ENCODE data around the gene PLCL1.

Gene PLCL1

DNA sequence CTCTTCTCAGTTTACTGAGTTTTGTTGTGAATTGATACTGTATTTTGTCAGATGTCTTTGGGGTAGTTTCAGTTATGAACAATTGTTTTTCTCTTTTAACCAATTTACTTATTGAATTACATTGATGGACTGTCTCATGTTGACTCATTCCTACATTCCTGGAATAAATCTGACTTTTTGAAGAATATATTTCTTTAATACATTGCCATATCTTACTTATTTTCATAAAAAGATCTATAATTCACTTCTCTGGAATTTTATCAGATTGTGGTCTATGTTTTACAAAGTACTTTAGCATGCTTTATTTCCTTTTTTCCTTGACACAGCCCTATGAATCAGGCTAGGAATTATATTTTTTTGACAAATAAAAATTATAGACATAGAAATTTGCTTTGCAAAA is 268.3 kb downstream of the PLCL1 start:
- no peaks in the 10 kb centered on the region for H3K27me3 ChIP-seq (ENCODE audit: low read depth, low read length)

DNA sequence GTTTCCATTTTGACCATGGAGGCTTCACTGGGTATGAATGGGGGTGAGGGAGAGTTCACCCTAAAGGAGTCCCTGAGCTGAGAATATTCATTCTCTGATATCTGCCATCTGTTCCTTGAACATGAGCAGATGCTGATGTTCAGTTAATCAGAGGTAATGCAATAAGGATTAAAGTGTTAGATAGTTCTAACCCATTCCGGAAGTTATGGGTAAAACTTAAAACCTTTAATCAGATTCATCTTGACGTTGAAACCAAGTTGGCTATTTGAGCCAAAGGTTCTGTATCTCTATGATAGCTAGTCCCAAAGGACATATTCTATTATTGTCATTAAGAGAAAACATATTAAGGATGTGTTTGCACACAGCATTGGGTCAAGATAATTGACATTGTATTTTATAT is 268.9 kb downstream of the PLCL1 start:
- no peaks in the 10 kb centered on the region for H3K27me3 ChIP-seq (ENCODE audit: low read depth, low read length)
- no peaks in the 10 kb centered on the region for H3K36me3 ChIP-seq (ENCODE audit: control insufficient read depth in 1 of 2, insufficient read depth in 2 of 2, low read length in 2 of 2)
- H3K4me1 ChIP-seq (ENCODE audit: control insufficient read depth in 1 of 2, insufficient read depth in 2 of 2, low read length in 2 of 2), result no peaks in the 10 kb centered on the region
- H3K9me3 ChIP-seq (ENCODE audit: control insufficient read depth in 1 of 2, low read length in 2 of 2), result no peaks in the 10 kb centered on the region
- no peak overlapping the region for H3K4me3 ChIP-seq (ENCODE audit: low read depth in 1 of 2, low read length in 2 of 2)
- no peak overlapping the region for H3K27ac ChIP-seq (ENCODE audit: low read length)

More for the DNA sequence above, 268.3 kb downstream of the PLCL1 start:
- Histone ChIP-seq H3K4me1 (ENCODE audit: control insufficient read depth in 1 of 2, insufficient read depth in 2 of 2, low read length in 2 of 2) (no peaks in the 10 kb centered on the region), H3K27ac (ENCODE audit: low read length) (no peak overlapping the region), H3K4me3 (ENCODE audit: low read depth in 1 of 2, low read length in 2 of 2) (no peak overlapping the region), H3K36me3 (ENCODE audit: control insufficient read depth in 1 of 2, insufficient read depth in 2 of 2, low read length in 2 of 2) (no peaks in the 10 kb centered on the region), H3K9me3 (ENCODE audit: control insufficient read depth in 1 of 2, low read length in 2 of 2) (no peaks in the 10 kb centered on the region)

DNA sequence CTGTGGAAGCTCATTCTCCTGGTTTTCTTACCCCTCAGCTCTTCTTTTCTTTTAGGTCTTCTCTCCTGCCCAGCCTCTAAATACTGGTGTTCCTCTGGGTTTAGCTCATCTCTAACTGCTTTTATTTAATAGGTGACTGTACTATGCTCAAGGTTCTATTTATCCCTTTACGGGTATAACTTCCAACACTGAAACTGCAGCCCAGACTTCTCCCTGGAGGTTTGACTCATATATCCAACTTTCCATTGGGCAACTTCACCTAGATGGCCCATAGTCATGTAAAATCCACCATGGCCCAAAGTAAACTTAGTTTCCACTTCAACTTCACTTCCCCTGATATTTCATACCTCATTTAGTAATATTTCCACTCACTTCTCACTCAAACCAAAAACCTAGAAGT is 273.1 kb downstream of the PLCL1 start:
- H3K4me1 ChIP-seq (ENCODE audit: control insufficient read depth in 1 of 2, insufficient read depth in 2 of 2, low read length in 2 of 2), result no peaks in the 10 kb centered on the region

DNA sequence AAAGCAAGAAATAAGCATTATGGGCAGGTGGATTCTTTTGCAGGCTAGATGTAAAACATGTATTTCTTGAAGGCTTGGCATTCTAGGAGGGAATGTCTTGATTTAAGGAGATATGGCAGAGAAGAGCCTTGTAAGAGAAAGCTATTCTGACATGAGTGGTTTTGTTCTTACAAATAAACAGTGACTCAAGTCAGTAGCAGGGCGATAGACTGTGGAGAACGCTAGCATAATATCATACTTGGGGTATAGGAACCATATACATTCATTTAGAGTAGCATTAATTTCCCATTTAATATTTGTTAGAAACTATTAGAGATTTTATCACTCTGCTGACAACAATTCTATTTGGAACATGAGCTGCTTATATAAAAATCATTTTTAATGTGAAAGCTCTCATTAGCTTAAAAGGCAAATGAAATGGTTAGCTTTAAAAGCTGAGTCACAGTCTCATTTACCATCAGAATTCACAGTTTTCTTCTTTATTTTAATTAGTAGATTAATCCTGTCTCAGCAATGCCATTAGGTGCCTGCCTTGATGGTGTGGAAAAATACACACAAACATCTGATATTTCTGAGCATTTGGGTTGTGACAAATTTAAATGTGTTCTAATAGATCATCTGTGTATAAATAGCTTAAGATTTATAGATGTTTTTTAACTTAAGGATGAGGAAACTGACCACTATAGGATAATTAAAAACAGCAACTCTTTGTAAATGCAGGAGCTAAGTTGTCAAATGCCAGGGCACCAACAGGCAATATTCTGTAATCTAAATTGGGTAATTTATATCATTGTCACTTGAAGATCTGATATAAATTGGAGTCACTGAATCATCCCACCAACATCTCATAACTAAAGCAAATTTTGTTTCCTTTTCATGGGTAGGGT is 276.7 kb downstream of the PLCL1 start:
- H3K36me3 ChIP-seq (ENCODE audit: control insufficient read depth in 1 of 2, insufficient read depth in 2 of 2, low read length in 2 of 2), result peaks cover 0 to 8% of the 10 kb centered on the region in 2 donors
- H3K4me3 ChIP-seq (ENCODE audit: low read depth in 1 of 2, low read length in 2 of 2), result no peak overlapping the region
- H3K27ac ChIP-seq (ENCODE audit: low read length), result no peak overlapping the region
- no peaks in the 10 kb centered on the region for H3K27me3 ChIP-seq (ENCODE audit: low read depth, low read length)
- no peaks in the 10 kb centered on the region for H3K4me1 ChIP-seq (ENCODE audit: control insufficient read depth in 1 of 2, insufficient read depth in 2 of 2, low read length in 2 of 2)
- H3K9me3 ChIP-seq (ENCODE audit: control insufficient read depth in 1 of 2, low read length in 2 of 2), result no peaks in the 10 kb centered on the region

More for the DNA sequence above, 273.1 kb downstream of the PLCL1 start:
- Histone ChIP-seq H3K4me3 (ENCODE audit: low read depth in 1 of 2, low read length in 2 of 2) (no peak overlapping the region), H3K27ac (ENCODE audit: low read length) (no peak overlapping the region), H3K9me3 (ENCODE audit: control insufficient read depth in 1 of 2, low read length in 2 of 2) (no peaks in the 10 kb centered on the region), H3K36me3 (ENCODE audit: control insufficient read depth in 1 of 2, insufficient read depth in 2 of 2, low read length in 2 of 2) (no peaks in the 10 kb centered on the region), H3K27me3 (ENCODE audit: low read depth, low read length) (no peaks in the 10 kb centered on the region)

DNA sequence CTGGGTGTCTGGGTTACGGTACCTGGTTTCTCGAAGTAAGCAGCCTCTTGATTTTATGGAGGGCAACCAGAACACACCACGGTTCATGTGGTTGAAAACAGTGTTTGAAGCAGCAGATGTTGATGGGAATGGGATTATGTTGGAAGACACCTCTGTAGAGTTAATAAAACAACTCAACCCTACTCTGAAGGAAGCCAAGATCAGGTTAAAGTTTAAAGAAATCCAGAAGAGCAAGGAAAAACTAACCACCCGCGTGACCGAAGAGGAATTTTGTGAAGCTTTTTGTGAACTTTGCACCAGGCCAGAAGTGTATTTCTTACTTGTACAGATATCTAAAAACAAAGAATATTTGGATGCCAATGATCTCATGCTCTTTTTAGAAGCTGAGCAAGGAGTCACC is 279.8 kb downstream of the PLCL1 start:
- peaks cover 0 to 8% of the 10 kb centered on the region in 2 donors for H3K36me3 ChIP-seq (ENCODE audit: control insufficient read depth in 1 of 2, insufficient read depth in 2 of 2, low read length in 2 of 2)
- no peaks in the 10 kb centered on the region for H3K27me3 ChIP-seq (ENCODE audit: low read depth, low read length)
- no peak overlapping the region for H3K27ac ChIP-seq (ENCODE audit: low read length)
- H3K9me3 ChIP-seq (ENCODE audit: control insufficient read depth in 1 of 2, low read length in 2 of 2), result no peaks in the 10 kb centered on the region
- H3K4me3 ChIP-seq (ENCODE audit: low read depth in 1 of 2, low read length in 2 of 2), result no peak overlapping the region
- no peaks in the 10 kb centered on the region for H3K4me1 ChIP-seq (ENCODE audit: control insufficient read depth in 1 of 2, insufficient read depth in 2 of 2, low read length in 2 of 2)

DNA sequence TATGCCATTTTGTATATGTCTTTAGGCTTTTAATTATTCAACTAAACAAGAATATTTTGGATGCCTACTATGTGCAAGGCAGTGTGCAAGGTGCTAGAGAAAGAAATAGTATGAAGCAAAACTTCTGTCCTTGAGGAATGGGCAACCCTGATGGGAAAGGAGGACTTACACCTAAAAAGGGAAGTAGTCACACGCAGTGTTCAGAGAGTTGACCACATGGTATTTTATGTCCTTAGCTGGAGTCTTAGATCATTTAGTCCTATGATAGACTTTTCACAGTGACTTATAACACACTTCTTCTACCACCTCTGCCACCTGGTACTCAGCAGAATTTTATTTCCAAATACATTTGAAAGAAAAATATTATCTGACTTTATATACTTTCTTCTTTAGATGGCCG is 291.6 kb downstream of the PLCL1 start:
- Histone ChIP-seq H3K27ac (ENCODE audit: low read length) (no peak overlapping the region), H3K4me1 (ENCODE audit: control insufficient read depth in 1 of 2, insufficient read depth in 2 of 2, low read length in 2 of 2) (no peaks in the 10 kb centered on the region), H3K4me3 (ENCODE audit: low read depth in 1 of 2, low read length in 2 of 2) (no peak overlapping the region), H3K9me3 (ENCODE audit: control insufficient read depth in 1 of 2, low read length in 2 of 2) (no peaks in the 10 kb centered on the region), H3K36me3 (ENCODE audit: control insufficient read depth in 1 of 2, insufficient read depth in 2 of 2, low read length in 2 of 2) (no peaks in the 10 kb centered on the region), H3K27me3 (ENCODE audit: low read depth, low read length) (no peaks in the 10 kb centered on the region)

DNA sequence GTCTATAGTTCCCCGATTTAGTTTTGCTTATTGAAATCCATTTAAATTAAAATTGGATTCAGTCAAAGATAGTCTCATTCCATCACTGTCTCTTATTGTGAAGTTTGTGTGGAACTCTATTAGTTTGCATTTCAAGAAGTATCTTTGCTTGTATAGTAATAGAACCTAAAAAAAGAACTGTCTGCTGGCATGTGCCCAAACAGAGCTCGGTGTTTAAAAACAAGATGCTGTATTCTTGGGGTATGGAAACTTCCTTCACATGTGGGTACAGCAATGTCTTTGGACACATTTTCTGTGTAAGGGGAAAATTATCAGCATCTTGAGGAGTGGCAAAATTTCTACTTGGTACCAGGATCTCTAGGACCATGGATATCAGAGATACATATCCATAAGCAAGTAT is 292.6 kb downstream of the PLCL1 start:
- H3K36me3 ChIP-seq (ENCODE audit: control insufficient read depth in 1 of 2, insufficient read depth in 2 of 2, low read length in 2 of 2), result no peaks in the 10 kb centered on the region
- H3K4me3 ChIP-seq (ENCODE audit: low read depth in 1 of 2, low read length in 2 of 2), result no peak overlapping the region
- H3K9me3 ChIP-seq (ENCODE audit: control insufficient read depth in 1 of 2, low read length in 2 of 2), result no peaks in the 10 kb centered on the region
- H3K27ac ChIP-seq (ENCODE audit: low read length), result no peak overlapping the region
- H3K27me3 ChIP-seq (ENCODE audit: low read depth, low read length), result no peaks in the 10 kb centered on the region
- no peaks in the 10 kb centered on the region for H3K4me1 ChIP-seq (ENCODE audit: control insufficient read depth in 1 of 2, insufficient read depth in 2 of 2, low read length in 2 of 2)

DNA sequence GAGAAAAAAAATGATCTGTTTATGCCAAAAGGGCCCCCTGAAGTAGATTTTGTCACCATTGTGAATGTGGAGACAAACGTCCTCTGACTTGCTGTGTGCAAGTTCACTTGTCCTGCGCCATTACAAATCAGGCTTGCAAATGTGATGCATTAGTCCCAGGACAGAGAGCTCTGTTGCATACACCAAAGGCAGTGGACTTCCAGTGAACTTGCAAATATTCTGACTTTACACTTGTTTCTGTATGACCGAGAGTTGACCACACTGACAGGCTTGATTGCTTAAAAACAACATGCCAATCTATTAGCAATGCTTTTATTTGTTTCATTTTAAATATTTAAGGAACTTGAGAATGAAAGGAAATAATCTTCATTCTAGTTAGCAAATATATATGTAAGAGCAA is 293.2 kb downstream of the PLCL1 start:
- Histone ChIP-seq H3K36me3 (ENCODE audit: control insufficient read depth in 1 of 2, insufficient read depth in 2 of 2, low read length in 2 of 2) (no peaks in the 10 kb centered on the region), H3K4me1 (ENCODE audit: control insufficient read depth in 1 of 2, insufficient read depth in 2 of 2, low read length in 2 of 2) (peaks cover 0 to 3% of the 10 kb centered on the region in 2 donors), H3K27ac (ENCODE audit: low read length) (no peak overlapping the region), H3K4me3 (ENCODE audit: low read depth in 1 of 2, low read length in 2 of 2) (no peak overlapping the region), H3K27me3 (ENCODE audit: low read depth, low read length) (no peaks in the 10 kb centered on the region), H3K9me3 (ENCODE audit: control insufficient read depth in 1 of 2, low read length in 2 of 2) (no peaks in the 10 kb centered on the region)

DNA sequence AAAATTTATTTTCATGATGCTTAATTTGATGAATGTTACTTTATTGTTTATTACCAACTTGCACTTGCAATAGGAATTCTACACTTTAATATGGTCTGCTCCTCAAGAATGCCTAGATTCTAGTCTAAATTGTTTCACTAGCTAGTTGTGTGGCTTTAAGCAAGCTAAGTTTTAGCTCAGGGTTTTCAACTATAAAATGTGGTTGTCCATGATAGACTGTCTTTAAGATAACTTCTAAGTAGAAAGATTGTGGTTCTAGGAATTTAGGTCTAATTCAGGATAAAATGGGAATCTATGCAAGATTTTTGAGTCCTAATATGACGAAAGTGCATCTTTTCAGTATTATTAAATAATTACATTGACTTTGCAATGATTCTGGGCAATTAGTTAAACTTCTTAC is 294.0 kb downstream of the PLCL1 start:
- no peaks in the 10 kb centered on the region for H3K27me3 ChIP-seq (ENCODE audit: low read depth, low read length)
- H3K4me3 ChIP-seq (ENCODE audit: low read depth in 1 of 2, low read length in 2 of 2), result no peak overlapping the region
- H3K9me3 ChIP-seq (ENCODE audit: control insufficient read depth in 1 of 2, low read length in 2 of 2), result no peaks in the 10 kb centered on the region
- peaks cover 0 to 5% of the 10 kb centered on the region in 2 donors for H3K4me1 ChIP-seq (ENCODE audit: control insufficient read depth in 1 of 2, insufficient read depth in 2 of 2, low read length in 2 of 2)
- no peaks in the 10 kb centered on the region for H3K36me3 ChIP-seq (ENCODE audit: control insufficient read depth in 1 of 2, insufficient read depth in 2 of 2, low read length in 2 of 2)
- no peak overlapping the region for H3K27ac ChIP-seq (ENCODE audit: low read length)

DNA sequence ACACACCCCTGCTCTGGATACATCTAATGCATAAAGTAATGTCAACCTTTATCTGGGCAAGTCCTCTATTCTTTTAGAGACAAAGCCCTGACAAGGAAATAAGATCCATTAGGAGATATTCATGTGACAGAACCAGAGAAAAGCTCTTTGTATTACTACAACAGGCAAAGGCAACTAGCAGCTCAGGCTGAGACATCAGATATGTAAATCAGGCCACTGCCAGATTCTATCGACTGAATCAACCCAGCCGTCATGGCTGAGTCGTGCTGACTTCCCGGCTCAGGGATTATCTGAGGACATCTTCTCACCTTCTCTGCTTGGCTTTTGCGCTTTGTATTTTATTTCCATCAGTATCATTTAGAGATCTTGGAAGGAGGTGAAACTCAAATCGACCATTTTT is 294.5 kb downstream of the PLCL1 start:
- Histone ChIP-seq H3K27ac (ENCODE audit: low read length) (no peak overlapping the region), H3K4me1 (ENCODE audit: control insufficient read depth in 1 of 2, insufficient read depth in 2 of 2, low read length in 2 of 2) (peaks cover 0 to 5% of the 10 kb centered on the region in 2 donors), H3K9me3 (ENCODE audit: control insufficient read depth in 1 of 2, low read length in 2 of 2) (no peaks in the 10 kb centered on the region), H3K4me3 (ENCODE audit: low read depth in 1 of 2, low read length in 2 of 2) (no peak overlapping the region), H3K27me3 (ENCODE audit: low read depth, low read length) (no peaks in the 10 kb centered on the region), H3K36me3 (ENCODE audit: control insufficient read depth in 1 of 2, insufficient read depth in 2 of 2, low read length in 2 of 2) (no peaks in the 10 kb centered on the region)

DNA sequence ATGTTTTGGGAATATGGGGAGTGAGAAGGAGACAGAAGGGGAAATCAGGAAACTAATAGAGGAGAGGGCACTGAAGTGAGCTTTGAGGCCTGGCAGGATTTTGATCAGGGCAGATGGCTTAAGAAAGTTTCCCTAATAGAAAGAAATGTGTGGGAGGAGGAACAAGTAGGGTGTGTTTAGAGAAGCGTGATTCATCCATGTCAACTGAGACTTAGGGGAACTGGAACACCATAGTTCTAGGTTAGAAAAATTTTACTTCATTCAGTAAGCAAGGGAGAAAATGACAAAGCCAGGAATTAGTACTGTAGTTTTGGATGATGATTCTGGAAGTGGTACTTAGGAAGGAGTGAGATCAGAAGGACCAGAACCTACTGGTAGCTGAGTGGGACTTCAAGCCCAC is 296.0 kb downstream of the PLCL1 start:
- peaks cover 0 to 5% of the 10 kb centered on the region in 2 donors for H3K4me1 ChIP-seq (ENCODE audit: control insufficient read depth in 1 of 2, insufficient read depth in 2 of 2, low read length in 2 of 2)
- no peaks in the 10 kb centered on the region for H3K27me3 ChIP-seq (ENCODE audit: low read depth, low read length)
- no peaks in the 10 kb centered on the region for H3K9me3 ChIP-seq (ENCODE audit: control insufficient read depth in 1 of 2, low read length in 2 of 2)
- H3K36me3 ChIP-seq (ENCODE audit: control insufficient read depth in 1 of 2, insufficient read depth in 2 of 2, low read length in 2 of 2), result no peaks in the 10 kb centered on the region
- no peak overlapping the region for H3K27ac ChIP-seq (ENCODE audit: low read length)
- H3K4me3 ChIP-seq (ENCODE audit: low read depth in 1 of 2, low read length in 2 of 2), result no peak overlapping the region

DNA sequence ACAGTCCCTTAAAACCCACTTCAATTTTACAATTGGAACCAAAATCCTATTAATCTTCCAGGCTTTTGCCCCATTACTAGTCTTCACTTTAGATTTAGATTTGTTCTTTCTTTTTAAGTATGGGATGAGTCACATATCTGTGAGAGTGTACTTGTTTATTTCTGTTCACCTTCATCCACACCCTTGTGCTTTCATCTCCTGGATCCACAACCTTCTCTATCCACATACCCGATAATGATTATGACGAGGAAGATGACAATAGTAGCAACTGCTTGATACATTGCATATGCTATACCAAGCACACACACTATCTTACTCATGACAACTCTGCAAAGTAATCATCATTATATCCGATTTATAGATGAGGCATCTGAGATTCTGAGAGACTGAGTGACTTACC is 297.3 kb downstream of the PLCL1 start:
- no peak overlapping the region for H3K27ac ChIP-seq (ENCODE audit: low read length)
- peaks cover 0 to 5% of the 10 kb centered on the region in 2 donors for H3K4me1 ChIP-seq (ENCODE audit: control insufficient read depth in 1 of 2, insufficient read depth in 2 of 2, low read length in 2 of 2)
- no peaks in the 10 kb centered on the region for H3K9me3 ChIP-seq (ENCODE audit: control insufficient read depth in 1 of 2, low read length in 2 of 2)
- no peak overlapping the region for H3K4me3 ChIP-seq (ENCODE audit: low read depth in 1 of 2, low read length in 2 of 2)
- H3K27me3 ChIP-seq (ENCODE audit: low read depth, low read length), result no peaks in the 10 kb centered on the region
- H3K36me3 ChIP-seq (ENCODE audit: control insufficient read depth in 1 of 2, insufficient read depth in 2 of 2, low read length in 2 of 2), result no peaks in the 10 kb centered on the region
